CD4-positive, alpha-beta T cell (primary cell): ENCODE results near the gene RPL15. TPM values are rescaled to one million over a fixed set of nuclear protein-coding genes. Genes with fewer than 3 reads are reported as not detected.
"Not testable (repeated sequence)": the region's sequence is repeated elsewhere in the genome, so short reads cannot be mapped to it uniquely, and the experiment has no call there.

Experiments used
- ATAC-seq: fragments of 200-7000 bp; cut with Tn5 transposase; one replicate; pipeline ENCODE4 v1.10.0; 2022; ENCODE audit warnings: mild to moderate bottlenecking; ENCODE audit not compliant: poor library complexity
- CTCF ChIA-PET: fragments of 350-600 bp; sonication (Branson Sonifier 250); formaldehyde crosslinking; loops from one replicate; lab custom pipeline; 2021; ENCODE audit warnings: antibody characterized with exemption, inconsistent platforms; lab: Charles Lee
- POLR2A ChIA-PET: fragments of 350-600 bp; sonication (Branson Sonifier 250); formaldehyde crosslinking; loops from one replicate; lab custom pipeline; 2021; ENCODE audit warnings: antibody characterized with exemption, inconsistent platforms; lab: Charles Lee
- DNase-seq, 14 experiments: peaks; one replicate each; pipeline ENCODE4 v3.0.0-alpha.2; 2013 to 2020; ENCODE audit warnings: mixed read lengths in 2 of 14
- H3K27ac ChIP-seq, 2 donors: one replicate each; pipeline versions ENCODE4 v1.5.1 to v1.7.0; 2013; ENCODE audit warnings: low read length in 2 of 2, low read depth in 1 of 2, mild to moderate bottlenecking in 1 of 2
- H3K27me3 ChIP-seq, 2 experiments: 1 replicate in 1 of 2; 2 replicates in 1 of 2; pipeline versions ENCODE4 v1.6.1 to v1.7.0; 2013; ENCODE audit warnings: low read length in 2 of 2, control low read depth in 1 of 2, mild to moderate bottlenecking in 1 of 2, moderate library complexity in 1 of 2; ENCODE audit not compliant: insufficient read depth in 2 of 2, control insufficient read depth in 1 of 2
- H3K36me3 ChIP-seq: one replicate; pipeline ENCODE4 v1.6.1; 2013; ENCODE audit warnings: low read length, control low read depth; ENCODE audit not compliant: insufficient read depth
- H3K4me1 ChIP-seq: one replicate; pipeline ENCODE4 v1.6.1; 2013; ENCODE audit warnings: low read length, control low read depth; ENCODE audit not compliant: insufficient read depth
- H3K4me3 ChIP-seq: one replicate; pipeline ENCODE4 v1.5.1; 2013; ENCODE audit warnings: mild to moderate bottlenecking, low read length, moderate library complexity
- H3K9me3 ChIP-seq, 2 experiments: 1 replicate in 1 of 2; 2 replicates in 1 of 2; pipeline versions ENCODE4 v1.6.1 to v1.7.0; 2013; ENCODE audit warnings: low read length in 2 of 2, mild to moderate bottlenecking in 2 of 2, control low read depth in 1 of 2, moderate library complexity in 1 of 2; ENCODE audit not compliant: control insufficient read depth in 1 of 2, insufficient read depth in 1 of 2
- H3K27ac Mint-ChIP-seq: one replicate; pipeline ENCODE4 v1.8.0; 2020; ENCODE audit warnings: mixed read lengths
- H3K27me3 Mint-ChIP-seq: one replicate; pipeline ENCODE4 v1.8.0; 2021; ENCODE audit warnings: mixed read lengths
- H3K36me3 Mint-ChIP-seq: one replicate; pipeline ENCODE4 v1.8.0; 2021; ENCODE audit warnings: low read depth, mixed read lengths
- H3K4me1 Mint-ChIP-seq: one replicate; pipeline ENCODE4 v1.8.0; 2021; ENCODE audit warnings: low read depth, mixed read lengths
- H3K4me3 Mint-ChIP-seq: one replicate; pipeline ENCODE4 v1.8.0; 2020; ENCODE audit warnings: mild to moderate bottlenecking, mixed read lengths
- H3K9me3 Mint-ChIP-seq: one replicate; pipeline ENCODE4 v1.8.0; 2020; ENCODE audit warnings: mixed read lengths
- CTCF ChIP-seq: fragments of 200-600 bp; IDR thresholded peaks from one replicate; pipeline ENCODE4 v1.8.0; 2022; ENCODE audit warnings: antibody characterized with exemption, mild to moderate bottlenecking
- intact Hi-C, 2 experiments: fragments of 100-400 bp; cut with DNase I in 1 of 2; cut with micrococcal nuclease in 1 of 2; formaldehyde crosslinking; loops; one replicate each; pipeline versions ENCODE4 v1.15.1 to v1.9.0; 2023 to 2025; cut with DNase I, micrococcal nuclease
- total RNA-seq, 174 experiments: library from RNA in 2 of 174; stranded (reverse) in 2 of 174; gene quantifications; one replicate each; pipeline ENCODE4 v1.2.3 and lab custom pipeline; 2021 to 2026

RPL15 gene
- total RNA-seq, 2 experiments from 2014 or later, result 2,331 to 2,343 TPM

- Histone ChIP-seq H3K4me1 (peaks cover 5% of the 10 kb centered on the region), H3K27me3 (no peaks in the 10 kb centered on the region), H3K9me3 (no peaks in the 10 kb centered on the region), H3K4me3 (no peak overlapping the region), H3K27ac (no peak overlapping the region), H3K36me3 (no peaks in the 10 kb centered on the region)
- Mint-ChIP-seq H3K27me3 (no peaks in the 10 kb centered on the region), H3K36me3 (peaks cover 4% of the 10 kb centered on the region), H3K4me3 (no peak overlapping the region), H3K27ac (peak overlapping the region; percentile 33), H3K9me3 (no peaks in the 10 kb centered on the region), H3K4me1 (peaks cover 56% of the 10 kb centered on the region)
- intact Hi-C loops, result no loop called here
- no peak for DNase-seq
- POLR2A ChIA-PET, result no interaction called here
- CTCF ChIA-PET, result no interaction called here
- TF ChIP-seq CTCF, result no peak
- ATAC-seq, result no peak
Measured at GRCh38 chr3:23869977-23870662, 46.8 kb upstream of the RPL15 start.

- POLR2A ChIA-PET, ATAC-seq, H3K27ac ChIP-seq: not testable (repeated sequence)
Measured at GRCh38 chr3:23870663-23871043, 46.3 kb upstream of the RPL15 start.

GRCh38 chr3:23871361-23871760, 45.6 kb upstream of the RPL15 start:
- H3K27ac ChIP-seq, ATAC-seq, H3K27me3 ChIP-seq, H3K9me3 ChIP-seq, H3K4me3 ChIP-seq, CTCF ChIA-PET, H3K4me3 Mint-ChIP-seq, H3K4me1 ChIP-seq, H3K27me3 Mint-ChIP-seq, intact Hi-C loops, H3K36me3 Mint-ChIP-seq, POLR2A ChIA-PET, H3K36me3 ChIP-seq, DNase-seq, H3K27ac Mint-ChIP-seq, H3K9me3 Mint-ChIP-seq: not testable (repeated sequence)
- peaks cover 53% of the 10 kb centered on the region for H3K4me1 Mint-ChIP-seq

More at GRCh38 chr3:23870663-23871043, 46.3 kb upstream of the RPL15 start:
- H3K36me3 Mint-ChIP-seq, H3K9me3 ChIP-seq, CTCF ChIA-PET, H3K27me3 Mint-ChIP-seq, H3K4me3 ChIP-seq, intact Hi-C loops, H3K27me3 ChIP-seq, H3K36me3 ChIP-seq, DNase-seq, H3K4me1 ChIP-seq, H3K9me3 Mint-ChIP-seq, H3K27ac Mint-ChIP-seq, H3K4me3 Mint-ChIP-seq: not testable (repeated sequence)
- peaks cover 55% of the 10 kb centered on the region for H3K4me1 Mint-ChIP-seq

- no peaks in the 10 kb centered on the region for H3K9me3 ChIP-seq
- no peak for TF ChIP-seq CTCF
- H3K27me3 ChIP-seq, result no peaks in the 10 kb centered on the region
- ChIA-PET CTCF (no interaction called here), POLR2A (no interaction called here)
- H3K4me3 Mint-ChIP-seq, result no peak overlapping the region
- ATAC-seq (no peak), DNase-seq (no peak)
- H3K4me1 ChIP-seq, result no peaks in the 10 kb centered on the region
- no peaks in the 10 kb centered on the region for H3K27me3 Mint-ChIP-seq
- H3K27ac ChIP-seq, result no peak overlapping the region
- intact Hi-C loops, result no loop called here
- no peaks in the 10 kb centered on the region for H3K9me3 Mint-ChIP-seq
- no peaks in the 10 kb centered on the region for H3K36me3 ChIP-seq
- peaks cover 60% of the 10 kb centered on the region for H3K4me1 Mint-ChIP-seq
- H3K36me3 Mint-ChIP-seq, result no peaks in the 10 kb centered on the region
- H3K27ac Mint-ChIP-seq, result no peak overlapping the region
- H3K4me3 ChIP-seq, result no peak overlapping the region
Measured at GRCh38 chr3:23872330-23872729, 44.6 kb upstream of the RPL15 start.
